ENCODE data around the gene ZNF474. TPM values are rescaled to one million over a fixed set of nuclear protein-coding genes. Genes with fewer than 3 reads are reported as not detected.

ZNF474 gene
- total and polyA plus RNA-seq, 12 donors = 0.11 to 0.88 (median 0.28) TPM; not detected in 3

DNA sequence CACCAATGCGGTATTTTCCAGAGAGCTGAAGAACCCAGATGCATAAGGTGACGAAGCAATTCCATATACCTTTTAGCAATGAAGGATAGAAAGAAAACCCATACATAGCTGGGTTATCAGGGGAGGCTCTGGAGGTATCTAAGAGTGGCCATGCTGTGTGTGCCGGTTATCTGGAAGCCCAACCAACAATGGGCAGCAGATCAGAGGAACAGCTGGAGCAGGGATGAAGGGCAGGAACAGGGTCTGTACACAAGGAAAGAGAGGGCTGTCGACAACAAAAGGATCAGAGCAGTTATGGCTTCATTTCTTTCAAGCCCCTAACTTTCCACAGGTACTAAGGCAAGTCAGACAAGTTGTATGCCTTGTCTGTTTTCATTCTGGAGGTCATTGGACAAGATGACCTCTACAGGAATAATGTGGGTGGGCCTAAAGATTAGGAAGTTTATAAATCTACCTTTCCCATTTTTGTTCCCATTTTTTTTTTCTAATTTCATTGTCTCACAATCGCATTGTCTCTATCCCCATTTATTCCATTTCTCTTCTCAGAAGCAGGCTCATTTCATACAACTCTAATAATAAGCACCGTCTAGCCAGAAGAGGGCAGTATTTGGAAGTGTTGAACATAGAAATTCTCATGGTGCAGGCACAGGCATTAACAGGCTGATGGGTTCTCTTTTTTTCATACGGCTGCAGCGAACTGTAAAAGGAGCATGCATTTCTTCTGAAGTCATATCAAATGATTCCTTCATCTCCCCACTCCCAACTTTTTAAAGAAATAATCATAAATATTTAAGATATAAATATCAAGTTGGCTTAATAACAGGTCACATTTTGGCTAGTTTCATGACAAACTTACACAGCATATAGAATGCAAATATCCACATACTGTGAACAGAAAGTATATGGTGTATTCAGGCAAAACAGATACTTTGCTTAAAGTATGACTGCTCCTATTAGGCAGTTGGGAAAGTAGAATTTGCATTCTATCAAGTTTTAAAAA is 63.5 kb downstream of the ZNF474 start:
- no peak overlapping the region for H3K4me3 ChIP-seq
- no peaks in the 10 kb centered on the region for H3K36me3 ChIP-seq (replicated peaks in 1 of 2)
- H3K9me3 ChIP-seq (replicated peaks in 1 of 3) = no peaks in the 10 kb centered on the region
- H3K4me1 ChIP-seq (replicated peaks in 1 of 2) = no peaks in the 10 kb centered on the region
- DNase-seq = peak in 6 of 7 donors; percentile 39 to 70 (median 49)
- WGBS, 4 donors = 35 to 45% (median 40%) methylated on average over 8 of the region's 8 CpGs
- H3K27ac ChIP-seq = no peak overlapping the region
- TF ChIP-seq POLR2A (IDR thresholded peaks at IDR 0.05) = no peak
- TF ChIP-seq, protein P1, sequence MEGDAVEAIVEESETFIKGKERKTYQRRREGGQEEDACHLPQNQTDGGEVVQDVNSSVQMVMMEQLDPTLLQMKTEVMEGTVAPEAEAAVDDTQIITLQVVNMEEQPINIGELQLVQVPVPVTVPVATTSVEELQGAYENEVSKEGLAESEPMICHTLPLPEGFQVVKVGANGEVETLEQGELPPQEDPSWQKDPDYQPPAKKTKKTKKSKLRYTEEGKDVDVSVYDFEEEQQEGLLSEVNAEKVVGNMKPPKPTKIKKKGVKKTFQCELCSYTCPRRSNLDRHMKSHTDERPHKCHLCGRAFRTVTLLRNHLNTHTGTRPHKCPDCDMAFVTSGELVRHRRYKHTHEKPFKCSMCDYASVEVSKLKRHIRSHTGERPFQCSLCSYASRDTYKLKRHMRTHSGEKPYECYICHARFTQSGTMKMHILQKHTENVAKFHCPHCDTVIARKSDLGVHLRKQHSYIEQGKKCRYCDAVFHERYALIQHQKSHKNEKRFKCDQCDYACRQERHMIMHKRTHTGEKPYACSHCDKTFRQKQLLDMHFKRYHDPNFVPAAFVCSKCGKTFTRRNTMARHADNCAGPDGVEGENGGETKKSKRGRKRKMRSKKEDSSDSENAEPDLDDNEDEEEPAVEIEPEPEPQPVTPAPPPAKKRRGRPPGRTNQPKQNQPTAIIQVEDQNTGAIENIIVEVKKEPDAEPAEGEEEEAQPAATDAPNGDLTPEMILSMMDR (IDR thresholded peaks at IDR 0.05) = peak; percentile 49 to 74 (median 64)
- no peaks in the 10 kb centered on the region for H3K27me3 ChIP-seq
- intact Hi-C loops (cut with DNase I) = loop anchor here in 1 of 2 donors (5.0 kb wide), 1 partner anchor 225 kb away; no protein-coding TSS in a partner anchor

DNA sequence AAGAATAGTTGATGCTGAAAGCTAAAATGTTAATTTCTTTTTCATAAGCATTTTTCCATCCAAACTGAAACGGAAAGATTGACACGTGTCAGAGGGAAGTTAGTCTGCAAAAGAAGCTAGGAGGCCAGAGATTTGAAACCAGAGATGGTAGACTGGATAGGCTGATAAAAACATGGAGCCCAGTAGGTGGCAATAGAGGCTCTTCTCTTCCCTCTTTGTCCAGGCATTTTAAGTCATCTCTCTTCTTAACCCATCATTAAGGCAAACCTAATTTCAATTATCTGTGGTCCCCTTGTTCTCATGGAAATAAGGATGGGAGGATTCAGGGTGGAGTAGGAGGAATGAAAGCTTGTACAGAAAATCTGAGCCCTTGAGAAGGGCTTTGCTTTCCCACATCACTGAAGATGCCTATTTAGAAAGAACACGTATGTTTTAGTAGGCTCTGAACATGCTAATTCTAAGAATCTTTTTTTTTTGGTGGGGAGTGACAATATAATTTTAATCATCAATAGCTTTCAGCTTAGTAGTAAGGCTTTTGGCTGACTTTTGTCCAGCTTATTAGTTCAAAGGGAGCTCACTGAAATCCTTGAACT is 66.6 kb downstream of the ZNF474 start:
- Histone ChIP-seq H3K4me3 (no peak overlapping the region), H3K27me3 (no peaks in the 10 kb centered on the region), H3K4me1 (replicated peaks in 1 of 2) (no peaks in the 10 kb centered on the region), H3K9me3 (replicated peaks in 1 of 3) (no peaks in the 10 kb centered on the region), H3K27ac (no peak overlapping the region), H3K36me3 (replicated peaks in 1 of 2) (no peaks in the 10 kb centered on the region)
- peak; percentile 28 to 56 (median 34) for DNase-seq
- intact Hi-C loops (cut with DNase I) = loop anchor here in 1 of 2 donors (5.0 kb wide), 1 partner anchor 221 kb away; no protein-coding TSS in a partner anchor
- TF ChIP-seq POLR2A (IDR thresholded peaks at IDR 0.05) = no peak
- TF ChIP-seq, protein P1 (IDR thresholded peaks at IDR 0.05) = peak; percentile 46 to 72 (median 66)
- WGBS, 4 donors = 22 to 32% (median 28%) methylated on average over 3 of the region's 3 CpGs

DNA sequence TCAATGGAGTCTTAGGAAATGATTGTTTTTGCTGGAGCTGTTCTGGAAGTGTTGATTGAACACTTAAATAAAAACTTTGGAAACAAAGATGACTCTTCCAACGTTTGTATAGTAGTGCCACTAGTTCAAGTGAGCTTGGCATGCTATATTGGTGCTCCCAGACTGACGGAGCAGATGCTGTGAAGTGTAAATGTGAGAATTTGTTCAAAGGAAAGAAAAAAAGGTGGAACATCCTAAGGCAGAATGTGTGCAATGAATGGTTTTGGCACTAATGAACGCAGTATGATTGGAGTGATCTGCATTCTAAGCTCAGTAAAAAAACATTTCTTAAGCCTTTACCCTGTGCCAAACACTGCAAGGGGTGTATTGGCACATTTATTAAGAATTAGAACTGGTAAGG is 69.8 kb downstream of the ZNF474 start:
- no peaks in the 10 kb centered on the region for H3K4me1 ChIP-seq (replicated peaks in 1 of 2)
- no peak overlapping the region for H3K27ac ChIP-seq
- intact Hi-C loops (cut with DNase I) = loop anchor here in 1 of 2 donors (5.0 kb wide), 1 partner anchor 218 kb away; no protein-coding TSS in a partner anchor
- H3K9me3 ChIP-seq (replicated peaks in 1 of 3) = no peaks in the 10 kb centered on the region
- no peak for DNase-seq
- 60 to 77% (median 73%) methylated on average over 3 of the region's 3 CpGs for WGBS, 4 donors
- no peaks in the 10 kb centered on the region for H3K36me3 ChIP-seq (replicated peaks in 1 of 2)
- H3K4me3 ChIP-seq = no peak overlapping the region
- TF ChIP-seq, protein P1 (IDR thresholded peaks at IDR 0.05) = no peak
- TF ChIP-seq POLR2A (IDR thresholded peaks at IDR 0.05) = no peak
- no peaks in the 10 kb centered on the region for H3K27me3 ChIP-seq

DNA sequence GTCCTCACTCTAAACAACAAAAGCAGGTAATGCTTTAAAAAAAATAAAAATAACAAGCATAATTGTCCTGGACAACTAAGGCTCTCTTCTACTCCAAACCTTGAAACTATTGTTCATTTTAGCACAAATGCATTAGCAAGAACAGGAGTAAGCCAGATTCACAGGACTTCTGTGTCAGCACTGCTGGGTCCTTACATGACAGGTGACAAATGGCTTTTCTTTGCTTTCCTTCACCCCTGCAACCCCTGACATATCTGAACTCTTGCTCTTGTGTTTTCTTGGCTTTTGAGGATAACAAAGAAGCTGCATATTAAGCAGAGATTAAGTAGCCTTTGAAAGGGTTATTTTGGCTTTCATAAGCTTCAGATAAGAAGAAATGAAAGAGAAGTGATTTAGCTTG is 71.1 kb downstream of the ZNF474 start:
- intact Hi-C loops (cut with DNase I) = no loop called here
- TF ChIP-seq, protein P1 (IDR thresholded peaks at IDR 0.05) = no peak
- TF ChIP-seq POLR2A (IDR thresholded peaks at IDR 0.05) = no peak
- Histone ChIP-seq H3K4me1 (replicated peaks in 1 of 2) (no peaks in the 10 kb centered on the region), H3K36me3 (replicated peaks in 1 of 2) (no peaks in the 10 kb centered on the region), H3K27ac (no peak overlapping the region), H3K9me3 (replicated peaks in 1 of 3) (no peaks in the 10 kb centered on the region), H3K4me3 (no peak overlapping the region), H3K27me3 (no peaks in the 10 kb centered on the region)
- no peak for DNase-seq

Measured in adrenal gland (tissue), 12 donors.